Liver (tissue), 9 donors: Measurements from ENCODE around the gene MAPKAPK3. TPM values are rescaled to one million over a fixed set of nuclear protein-coding genes. Genes with fewer than 3 reads are reported as not detected.

Experiments
- DNase-seq: peaks from one replicate; pipeline ENCODE4 v3.0.0-alpha.2; 2017; ENCODE audit warnings: low spot score
- H3K27ac ChIP-seq, 2 donors: one replicate each; pipeline ENCODE4 v1.7.0; 2013; ENCODE audit warnings: inconsistent platforms in 2 of 2, low read length in 2 of 2, control low read depth in 1 of 2, low read depth in 1 of 2, mild to moderate bottlenecking in 1 of 2
- H3K27me3 ChIP-seq, 4 donors: one replicate each; pipeline versions ENCODE4 v1.6.1 to v1.7.0; 2013; ENCODE audit warnings: low read length in 3 of 4, inconsistent platforms in 1 of 4, mild to moderate bottlenecking in 1 of 4, moderate library complexity in 1 of 4; ENCODE audit not compliant: control insufficient read depth in 4 of 4, insufficient read depth in 4 of 4
- H3K36me3 ChIP-seq, 4 donors: one replicate each; pipeline versions ENCODE4 v1.6.1 to v1.7.0; 2013; ENCODE audit warnings: low read length in 3 of 4, mild to moderate bottlenecking in 3 of 4, low read depth in 1 of 4, moderate library complexity in 1 of 4; ENCODE audit not compliant: control insufficient read depth in 4 of 4, insufficient read depth in 3 of 4
- H3K4me1 ChIP-seq, 4 donors: one replicate each; pipeline versions ENCODE4 v1.6.1 to v1.7.0; 2013; ENCODE audit warnings: low read length in 3 of 4, mild to moderate bottlenecking in 3 of 4, moderate library complexity in 1 of 4; ENCODE audit not compliant: control insufficient read depth in 4 of 4, insufficient read depth in 4 of 4
- H3K4me3 ChIP-seq, 3 donors: one replicate each; pipeline versions ENCODE4 v1.6.1 to v1.7.0; 2013; ENCODE audit warnings: low read length in 3 of 3, control low read depth in 1 of 3, low read depth in 1 of 3, mild to moderate bottlenecking in 1 of 3
- H3K9ac ChIP-seq, 2 donors: one replicate each; pipeline ENCODE4 v1.7.0; 2013; ENCODE audit warnings: low read length in 2 of 2, mild to moderate bottlenecking in 2 of 2, moderate library complexity in 2 of 2, control low read depth in 1 of 2, low read depth in 1 of 2
- H3K9me3 ChIP-seq, 4 donors: one replicate each; pipeline versions ENCODE4 v1.6.1 to v1.7.0; 2013; ENCODE audit warnings: low read length in 3 of 4; ENCODE audit not compliant: control insufficient read depth in 4 of 4
- ATF3 ChIP-seq: IDR thresholded peaks from 2 replicates; pipeline ENCODE4 v1.6.1; 2016; ENCODE audit warnings: antibody characterized with exemption
- CTCF ChIP-seq: fragments of 150-350 bp; IDR thresholded peaks from 2 replicates; pipeline ENCODE4 v1.5.1; 2017; ENCODE audit warnings: improper control_type of control experiment, low read depth, low read length; ENCODE audit not compliant: missing input control
- EGR1 ChIP-seq, 2 donors: IDR thresholded peaks; 2 replicates each; pipeline ENCODE4 v1.6.1; 2016 to 2018; ENCODE audit warnings: antibody characterized with exemption in 2 of 2, low read depth in 2 of 2
- FOXA1 ChIP-seq: IDR thresholded peaks from 2 replicates; pipeline ENCODE4 v1.6.1; 2016; ENCODE audit warnings: antibody characterized with exemption
- FOXA2 ChIP-seq: IDR thresholded peaks from 2 replicates; pipeline ENCODE4 v1.6.1; 2016; ENCODE audit warnings: antibody characterized with exemption
- GABPA ChIP-seq, 2 donors: IDR thresholded peaks in 1 of 2; conservative IDR thresholded peaks in 1 of 2; 2 replicates each; pipeline ENCODE4 v1.6.1; 2016; ENCODE audit warnings: antibody characterized with exemption in 2 of 2, mild to moderate bottlenecking in 1 of 2, moderate library complexity in 1 of 2
- HNF4A ChIP-seq, 2 donors: conservative IDR thresholded peaks; 2 replicates each; pipeline ENCODE4 v1.6.1; 2016; ENCODE audit warnings: antibody characterized with exemption in 2 of 2, mild to moderate bottlenecking in 2 of 2
- HNF4G ChIP-seq: IDR thresholded peaks from 2 replicates; pipeline ENCODE4 v1.6.1; 2016; ENCODE audit warnings: antibody characterized with exemption
- MAX ChIP-seq: IDR thresholded peaks from 2 replicates; pipeline ENCODE4 v1.6.1; 2016; ENCODE audit warnings: antibody characterized with exemption
- NR2F2 ChIP-seq: IDR thresholded peaks from 2 replicates; pipeline ENCODE4 v1.6.1; 2016; ENCODE audit warnings: antibody characterized with exemption
- REST ChIP-seq: IDR thresholded peaks from 2 replicates; pipeline ENCODE4 v1.6.1; 2016; ENCODE audit warnings: antibody characterized with exemption, mild to moderate bottlenecking
- RXRA ChIP-seq, 2 donors: IDR thresholded peaks; 2 replicates each; pipeline ENCODE4 v1.6.1; 2017 to 2018; ENCODE audit warnings: antibody characterized with exemption in 2 of 2, mild to moderate bottlenecking in 1 of 2
- SP1 ChIP-seq: IDR thresholded peaks from 2 replicates; pipeline ENCODE4 v1.6.1; 2018; ENCODE audit warnings: antibody characterized with exemption, mild to moderate bottlenecking
- ZBTB33 ChIP-seq: IDR thresholded peaks from 2 replicates; pipeline ENCODE4 v1.6.1; 2016; ENCODE audit warnings: antibody characterized with exemption
- WGBS: extraction: QIAGEN DNeasy Blood & Tissue Kit; methylation state at CpG from one replicate; pipeline ENCODE4 v1.1.7; 2013; 5-methylcytosine and 5-hydroxymethylcytosine counted together
- polyA plus RNA-seq, 2 donors: library from polyadenylated mRNA; stranded (reverse) in 1 of 2; unstranded in 1 of 2; fragments of 200-250 nt in 1 of 2; fragments of >200 nt in 1 of 2; fragmentation: Nextera tagmentation in 1 of 2; extraction: Ambion mirVana in 1 of 2; gene quantifications; one replicate each; pipeline versions ENCODE4 v1.2.1 to v1.2.3, GENCODE V29; 2013 to 2015
- total RNA-seq, 2 donors: library from RNA; depleted of rRNA; stranded (reverse); fragments of >200 nt; gene quantifications; one replicate each; pipeline ENCODE4 v1.2.3, GENCODE V29; 2014
- donor health status: healthy.
- donor health status: healthy.
- donor health status: healthy.
- donor health status: healthy.
- donor health status: healthy.

The MAPKAPK3 gene
- total and polyA plus RNA-seq, 4 donors, result 13.9 to 32.9 (median 19.0) TPM

GRCh38 chr3:50610992-50611463 lies 5.9 kb upstream of the MAPKAPK3 start:
- peaks cover 11 to 77% (median 51%) of the 10 kb centered on the region in 4 donors for H3K4me1 ChIP-seq
- no peak for DNase-seq
- peak overlapping the region; percentile 85 to 86 for H3K27ac ChIP-seq
- H3K36me3 ChIP-seq, result peaks cover 9 to 24% (median 15%) of the 10 kb centered on the region in 4 donors
- 5% methylated on average over 10 of the region's 10 CpGs for WGBS
- peak overlapping the region; percentile 73 to 91 (median 88) for H3K4me3 ChIP-seq
- peak overlapping the region; percentile 61 to 76 for H3K9ac ChIP-seq
- no peaks in the 10 kb centered on the region for H3K9me3 ChIP-seq
- H3K27me3 ChIP-seq, result no peaks in the 10 kb centered on the region
- TF ChIP-seq REST, result no peak
- TF ChIP-seq SP1, result no peak
- no peak for TF ChIP-seq GABPA (IDR thresholded peaks at IDR 0.05 in 1 of 2, conservative IDR thresholded peaks at IDR 0.05 in 1 of 2)
- no peak for TF ChIP-seq FOXA2
- no peak for TF ChIP-seq CTCF
- no peak for TF ChIP-seq EGR1 (IDR thresholded peaks at IDR 0.05; ENCODE audit: low read depth in 2 of 2)
- TF ChIP-seq ATF3, result no peak
- TF ChIP-seq HNF4A (conservative IDR thresholded peaks at IDR 0.05), result no peak
- TF ChIP-seq RXRA (IDR thresholded peaks at IDR 0.05), result no peak
- no peak for TF ChIP-seq FOXA1
- no peak for TF ChIP-seq HNF4G
- TF ChIP-seq NR2F2, result no peak
- TF ChIP-seq MAX, result no peak
- no peak for TF ChIP-seq ZBTB33
